Pulmonary artery endothelial cell (primary cell): ENCODE data around the gene PRKN. TPM values are rescaled to one million over a fixed set of nuclear protein-coding genes. Genes with fewer than 3 reads are reported as not detected.

ENCODE experiments used
- DNase-seq: peaks from one replicate; pipeline ENCODE4 v3.0.0-alpha.2; 2011; ENCODE audit warnings: low read depth, low spot score
- total RNA-seq: library from RNA; depleted of rRNA; stranded (reverse); fragments of >200 nt; gene quantifications from 2 replicates; pipeline ENCODE4 v1.2.3, GENCODE V29; 2014

The PRKN gene
- total RNA-seq, 1 donor from 2014 or later, result 0.59 TPM

DNA sequence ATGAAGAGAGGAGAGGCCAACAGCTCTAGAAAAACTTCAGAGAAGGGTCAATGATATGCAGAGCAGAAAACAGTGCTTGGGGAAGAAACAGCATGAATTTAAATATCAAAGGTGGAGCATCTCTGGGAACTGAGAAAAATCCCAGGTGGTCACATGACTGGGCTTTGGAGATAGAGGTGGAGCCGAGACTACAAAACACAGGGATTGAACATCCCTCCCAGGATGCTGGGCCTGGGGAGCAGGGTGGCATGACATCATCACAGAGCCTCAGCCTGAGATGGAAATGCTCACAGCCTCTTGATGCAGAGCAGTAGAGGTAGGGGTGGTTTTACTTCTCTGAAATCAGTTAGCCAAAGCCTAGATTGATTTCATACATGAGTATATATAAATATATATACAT is 529.5 kb downstream of the PRKN start:
- no peak for DNase-seq

GRCh38 chr6:162195441-162195840 is 532.1 kb downstream of the PRKN start:
- no peak for DNase-seq

GRCh38 chr6:162190981-162191380 is 536.6 kb downstream of the PRKN start:
- DNase-seq, result no peak

- DNase-seq, result no peak
Observed at GRCh38 chr6:162187168-162187935, 540.2 kb downstream of the PRKN start.

DNA sequence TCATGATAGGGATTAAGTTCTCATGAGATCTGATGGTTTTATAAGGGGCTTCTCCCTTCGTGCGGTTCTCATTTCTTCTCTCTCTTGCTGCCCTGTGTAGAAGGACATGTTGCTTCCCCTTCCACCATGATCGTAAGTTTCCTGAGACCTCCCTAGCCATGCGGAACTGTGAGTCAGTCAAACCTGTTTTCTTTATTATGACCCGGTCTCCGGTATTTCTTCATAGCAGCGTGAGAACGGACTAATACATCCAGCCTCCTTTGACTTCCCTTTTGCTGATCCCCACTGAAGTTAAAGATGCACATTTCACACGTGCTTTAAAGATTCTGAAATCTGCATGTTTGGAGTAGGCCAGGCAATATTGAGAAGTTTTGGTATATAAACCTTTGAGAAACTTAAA is 543.1 kb downstream of the PRKN start:
- no peak for DNase-seq

- DNase-seq, result no peak
Observed at GRCh38 chr6:162181741-162182401, 545.7 kb downstream of the PRKN start.

DNA sequence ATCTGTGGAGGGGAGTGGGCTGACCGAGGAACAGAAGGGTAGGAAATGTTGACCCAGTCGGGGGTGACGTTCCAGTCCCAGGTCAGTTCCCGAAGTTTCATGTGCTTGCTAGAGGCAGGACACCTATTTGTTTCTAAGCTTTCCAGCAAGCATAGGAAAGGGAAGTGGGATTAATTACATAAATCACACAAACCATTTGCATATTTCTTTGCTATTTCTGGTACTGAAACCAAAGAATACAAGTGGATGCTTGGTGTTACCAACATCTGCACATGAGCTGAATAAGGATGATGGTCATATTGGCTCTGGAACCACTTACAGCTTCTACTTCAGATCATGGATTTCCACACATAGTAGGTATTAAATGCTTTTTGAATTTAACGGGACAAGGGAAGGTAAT is 546.5 kb downstream of the PRKN start:
- no peak for DNase-seq

DNA sequence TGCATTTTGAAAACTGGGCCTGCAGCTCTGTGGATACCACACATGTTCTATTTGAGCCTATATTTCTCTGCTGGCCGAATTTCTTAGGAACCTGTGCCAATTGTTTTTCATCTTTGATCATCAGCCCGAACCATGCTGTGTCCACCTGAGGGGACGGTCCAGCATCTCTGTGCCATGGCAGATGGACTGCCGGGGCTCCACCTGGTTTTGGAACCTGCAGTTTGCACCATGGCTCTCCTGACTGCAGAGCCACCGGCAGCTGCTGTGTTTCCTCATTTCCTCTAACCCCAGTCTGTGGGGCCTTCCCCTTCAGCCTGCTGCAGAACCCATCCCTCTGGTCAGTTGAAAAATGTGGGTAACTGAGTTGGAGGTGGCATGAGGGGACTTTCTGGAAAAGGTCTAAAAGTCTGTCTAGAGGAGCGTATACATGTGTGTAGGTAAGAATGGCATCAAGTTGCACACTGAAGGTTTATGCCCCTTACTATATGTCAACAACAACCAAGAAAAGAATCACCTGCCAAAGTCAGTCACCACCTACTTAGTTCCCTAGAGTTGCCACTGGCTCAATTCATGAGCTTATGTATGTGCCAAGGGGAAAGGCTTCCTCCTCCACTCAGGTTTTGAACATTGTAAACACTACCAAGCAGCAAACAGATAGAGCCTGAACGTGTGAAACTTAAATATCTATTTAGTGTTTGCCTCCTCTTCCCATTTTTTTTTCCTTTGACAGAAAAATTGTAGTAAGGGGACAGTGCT is 548.2 kb downstream of the PRKN start:
- DNase-seq, result no peak

- no peak for DNase-seq
Observed at GRCh38 chr6:162178666-162179065, 548.9 kb downstream of the PRKN start.

GRCh38 chr6:162178266-162178665 is 549.3 kb downstream of the PRKN start:
- no peak for DNase-seq

DNA sequence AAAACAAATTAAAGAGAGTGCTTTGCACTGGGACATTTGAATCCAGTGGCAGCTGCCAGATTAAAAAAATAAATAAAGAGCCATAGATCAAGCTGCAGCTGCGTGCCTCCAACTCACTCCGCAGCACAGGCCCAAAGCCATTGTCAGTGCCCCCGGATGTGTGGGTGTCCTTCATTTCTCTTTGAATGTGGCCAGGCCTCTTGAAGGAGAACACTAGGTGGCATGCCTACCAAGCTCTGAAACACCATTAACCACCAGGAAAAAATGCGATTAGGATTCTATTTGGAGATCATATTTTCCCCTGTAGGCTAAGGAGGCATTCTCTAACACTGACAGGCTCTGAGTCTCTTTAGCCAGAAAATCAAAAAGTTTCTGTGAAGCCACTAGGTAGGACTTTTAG is 549.8 kb downstream of the PRKN start:
- no peak for DNase-seq

GRCh38 chr6:162173466-162173865 is 554.1 kb downstream of the PRKN start:
- DNase-seq, result no peak

GRCh38 chr6:162165479-162165878 is 562.1 kb downstream of the PRKN start:
- DNase-seq, result no peak

DNA sequence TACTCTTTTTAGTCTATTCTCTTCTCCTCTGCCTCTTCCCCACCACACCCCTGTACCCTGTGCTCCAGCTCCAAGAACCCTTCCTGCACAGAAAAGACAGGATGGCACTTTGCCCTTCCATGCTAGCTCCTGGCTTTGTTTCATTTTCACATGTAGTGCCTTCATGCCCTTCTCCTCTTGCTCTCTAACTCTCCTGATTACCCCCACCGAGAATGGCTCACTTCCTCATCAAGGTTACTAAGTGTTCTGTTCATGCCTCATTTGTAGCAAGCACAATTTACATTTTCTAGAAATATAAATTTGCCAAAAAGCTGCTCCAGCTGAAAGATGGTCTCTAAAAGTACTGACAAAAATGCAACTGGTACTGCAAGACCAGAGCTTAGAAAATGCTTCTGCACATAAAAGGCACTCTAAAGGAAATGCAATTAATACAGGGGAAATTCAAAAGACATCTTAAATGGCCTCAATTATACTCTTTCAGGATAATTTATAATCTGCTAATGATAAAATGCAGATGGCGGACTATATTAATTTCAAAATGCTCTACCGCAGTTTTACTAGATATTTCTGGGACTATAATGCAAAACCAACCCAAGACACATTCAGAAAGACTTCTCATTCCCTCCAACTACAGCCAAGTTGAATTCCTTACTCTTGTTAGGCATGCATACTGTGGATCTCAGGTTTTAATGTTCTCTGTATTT is 570.2 kb downstream of the PRKN start:
- DNase-seq, result no peak

DNA sequence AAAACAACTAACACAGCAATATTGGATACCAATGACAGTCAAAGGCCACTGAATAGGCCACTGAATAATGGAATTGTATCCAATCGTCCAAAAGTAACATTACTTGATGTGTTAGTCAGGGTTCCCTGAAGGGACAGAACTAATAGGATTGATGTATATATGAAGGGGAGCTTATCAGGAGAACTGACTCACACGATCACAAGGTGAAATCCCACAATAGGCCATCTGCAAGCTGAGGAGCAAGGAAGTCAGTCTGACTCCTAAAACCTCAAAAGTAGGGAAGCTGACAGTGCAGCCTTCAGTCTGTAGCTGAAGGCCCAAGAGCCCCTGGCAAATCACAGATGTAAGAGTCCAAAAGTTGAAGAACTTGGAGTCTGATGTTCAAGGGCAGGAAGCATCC is 571.4 kb downstream of the PRKN start:
- no peak for DNase-seq

- DNase-seq, result no peak
Observed at GRCh38 chr6:162154930-162155329, 572.6 kb downstream of the PRKN start.

DNA sequence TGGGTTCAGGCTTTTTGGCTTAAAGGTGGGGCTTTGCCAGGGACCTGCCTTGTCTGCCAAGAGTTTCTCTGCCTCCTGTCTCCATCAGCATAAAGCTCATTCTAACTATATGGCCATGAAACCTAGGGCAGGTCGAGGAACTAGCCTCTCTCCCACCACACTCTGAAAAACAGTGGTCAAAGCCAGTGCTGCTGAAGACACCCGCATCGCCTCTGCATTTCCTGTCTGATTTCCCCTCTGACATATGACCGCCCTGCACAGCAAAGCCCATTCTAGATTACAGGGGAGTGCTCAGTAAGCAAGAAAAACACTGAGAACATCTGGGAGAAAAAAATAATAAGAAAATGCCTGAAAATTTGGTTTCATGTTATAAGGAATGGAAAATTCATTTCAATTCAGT is 573.6 kb downstream of the PRKN start:
- no peak for DNase-seq

DNA sequence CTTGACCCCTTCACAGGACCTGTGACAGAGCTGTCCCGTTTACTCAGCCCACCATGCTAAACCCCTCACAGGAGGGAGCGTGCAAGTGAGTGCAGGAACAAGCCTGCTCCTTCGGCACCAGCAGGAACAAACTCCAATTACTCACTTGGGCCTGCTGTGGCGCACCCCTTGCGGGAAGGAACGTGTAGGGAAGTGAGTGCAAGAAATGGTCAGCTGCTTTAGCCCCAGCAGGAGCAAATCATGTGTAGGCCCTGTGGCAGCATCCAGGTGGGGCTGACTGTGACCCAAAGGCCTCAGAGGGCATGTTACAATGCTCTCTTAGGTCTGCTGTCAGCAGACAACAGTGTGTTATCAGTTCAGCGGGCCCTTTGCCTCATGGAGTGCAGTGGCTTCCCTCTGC is 574.4 kb downstream of the PRKN start:
- DNase-seq, result no peak

GRCh38 chr6:162151021-162151665 is 576.4 kb downstream of the PRKN start:
- no peak for DNase-seq

GRCh38 chr6:162150295-162150694 is 577.3 kb downstream of the PRKN start:
- no peak for DNase-seq

DNA sequence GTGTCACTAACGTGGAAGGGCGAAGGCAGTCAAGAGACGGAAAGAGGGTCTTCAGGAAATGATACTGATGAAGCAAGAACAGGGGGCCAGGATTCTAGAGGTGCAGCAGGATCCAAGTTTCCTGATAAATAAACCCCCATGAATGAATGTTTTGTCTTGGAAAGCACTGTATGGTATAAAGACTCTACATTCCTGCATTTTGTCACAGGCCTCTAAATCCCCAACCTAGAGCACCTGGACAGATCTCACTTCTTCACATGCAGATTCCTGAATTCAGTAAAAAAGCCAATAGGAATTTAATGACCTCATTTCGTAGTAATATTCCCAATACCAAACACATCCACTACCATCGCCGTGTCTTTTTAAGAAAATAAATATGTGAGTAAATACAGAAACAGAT is 577.8 kb downstream of the PRKN start:
- DNase-seq, result no peak
